GM23338 (cell line): ENCODE data around the gene GPR162. TPM values are rescaled to one million over a fixed set of nuclear protein-coding genes. Genes with fewer than 3 reads are reported as not detected.
A peak's percentile ranks its signal among the peaks of the same experiment; 100 is the strongest.

Source experiments
- ATAC-seq: fragments of 200-7000 bp; cut with Tn5 transposase; 3 replicates; pipeline ENCODE4 v1.9.1; 2020
- DNase-seq: peaks from one replicate; pipeline ENCODE4 v3.0.0-alpha.2; 2015; ENCODE audit warnings: low spot score
- H2AFZ ChIP-seq: fragments of 200-600 bp; sonication (generic); 2 replicates; pipeline ENCODE4 v1.8.0; 2016; ENCODE audit warnings: antibody characterized with exemption, mild to moderate bottlenecking, moderate library complexity
- H3F3A ChIP-seq: fragments of 200-600 bp; sonication (generic); replicated peaks from 2 replicates; pipeline ENCODE4 v1.8.0; 2017; ENCODE audit warnings: antibody characterized with exemption, mixed run types, low read depth
- H3K27ac ChIP-seq: fragments of 200-600 bp; sonication (generic); 2 replicates; pipeline ENCODE4 v1.6.1; 2016; ENCODE audit warnings: low read depth
- H3K27me3 ChIP-seq: fragments of 200-600 bp; sonication (generic); 2 replicates; pipeline ENCODE4 v1.8.0; 2016; ENCODE audit warnings: mild to moderate bottlenecking, mixed run types, moderate library complexity; ENCODE audit not compliant: insufficient read depth
- H3K36me3 ChIP-seq: fragments of 200-600 bp; sonication (generic); 2 replicates; pipeline ENCODE4 v1.8.0; 2016; ENCODE audit warnings: mild to moderate bottlenecking; ENCODE audit not compliant: insufficient read depth
- H3K4me1 ChIP-seq: fragments of 200-600 bp; sonication (generic); 2 replicates; pipeline ENCODE4 v1.8.0; 2016; ENCODE audit warnings: mild to moderate bottlenecking, moderate library complexity; ENCODE audit not compliant: insufficient read depth
- H3K4me2 ChIP-seq: fragments of 200-600 bp; sonication (generic); 2 replicates; pipeline ENCODE4 v1.7.1; 2017; ENCODE audit warnings: mixed run types
- H3K4me3 ChIP-seq: fragments of 200-600 bp; sonication (generic); 2 replicates; pipeline ENCODE4 v1.6.1; 2016; ENCODE audit warnings: mixed run types
- H3K79me2 ChIP-seq: fragments of 200-600 bp; sonication (generic); replicated peaks from 2 replicates; pipeline ENCODE4 v1.8.0; 2017; ENCODE audit warnings: mild to moderate bottlenecking; ENCODE audit not compliant: insufficient read depth
- H3K9me2 ChIP-seq: fragments of 200-600 bp; sonication (generic); 2 replicates; pipeline ENCODE4 v1.8.0; 2017; ENCODE audit not compliant: insufficient read depth
- H4K20me1 ChIP-seq: fragments of 200-600 bp; sonication (generic); replicated peaks from 2 replicates; pipeline ENCODE4 v1.8.0; 2017; ENCODE audit warnings: mild to moderate bottlenecking; ENCODE audit not compliant: insufficient read depth
- H3K27ac Mint-ChIP-seq: 2 replicates; pipeline ENCODE4 v1.8.0; 2020; ENCODE audit warnings: inconsistent platforms, mild to moderate bottlenecking, moderate library complexity, mixed read lengths
- H3K27me3 Mint-ChIP-seq: 3 replicates; pipeline ENCODE4 v1.8.0; 2022; ENCODE audit warnings: low read depth, mild to moderate bottlenecking, moderate library complexity, mixed read lengths, inconsistent platforms; ENCODE audit not compliant: insufficient read depth, poor library complexity
- H3K36me3 Mint-ChIP-seq: 3 replicates; pipeline ENCODE4 v1.8.0; 2021; ENCODE audit warnings: low read depth, mild to moderate bottlenecking, inconsistent platforms, moderate library complexity, mixed read lengths
- H3K4me1 Mint-ChIP-seq: 3 replicates; pipeline ENCODE4 v1.8.0; 2020; ENCODE audit warnings: mild to moderate bottlenecking, inconsistent platforms, mixed read lengths
- H3K4me3 Mint-ChIP-seq: 3 replicates; pipeline ENCODE4 v1.8.0; 2021; ENCODE audit warnings: moderate library complexity, mild to moderate bottlenecking, inconsistent platforms, mixed read lengths
- H3K9me3 Mint-ChIP-seq: 3 replicates; pipeline ENCODE4 v1.8.0; 2020; ENCODE audit warnings: moderate library complexity, mild to moderate bottlenecking, inconsistent platforms, mixed read lengths
- CREB1 ChIP-seq: fragments of 250-450 bp; sonication (Bioruptor Pico); IDR thresholded peaks from 2 replicates; pipeline ENCODE4 v1.5.0; 2020; ENCODE audit warnings: low read depth, mild to moderate bottlenecking, moderate library complexity
- ETS1 ChIP-seq: IDR thresholded peaks from 2 replicates; pipeline ENCODE4 v1.6.1; 2016; ENCODE audit warnings: antibody characterized with exemption
- EZH2 ChIP-seq: fragments of 200-600 bp; sonication (generic); IDR thresholded peaks from one replicate; pipeline ENCODE4 v1.8.0; 2017; ENCODE audit warnings: antibody characterized with exemption, mild to moderate bottlenecking, low read depth; ENCODE audit not compliant: unreplicated experiment
- EZH2phosphoT487 ChIP-seq: fragments of 200-600 bp; sonication (generic); IDR thresholded peaks from one replicate; pipeline ENCODE4 v1.8.1; 2018; ENCODE audit warnings: antibody characterized with exemption; ENCODE audit not compliant: unreplicated experiment
- JUNB ChIP-seq: IDR thresholded peaks from one replicate; pipeline ENCODE4 v1.6.1; 2016; ENCODE audit warnings: antibody characterized with exemption; ENCODE audit not compliant: unreplicated experiment
- NANOG ChIP-seq: IDR thresholded peaks from 2 replicates; pipeline ENCODE4 v1.6.1; 2016; ENCODE audit warnings: antibody characterized with exemption, borderline replicate concordance
- POLR2AphosphoS5 ChIP-seq: IDR thresholded peaks from 2 replicates; pipeline ENCODE4 v1.6.1; 2016; ENCODE audit warnings: antibody characterized with exemption, low read depth
- REST ChIP-seq: IDR thresholded peaks from one replicate; pipeline ENCODE4 v1.6.1; 2018; ENCODE audit warnings: antibody characterized with exemption; ENCODE audit not compliant: unreplicated experiment
- STAT1 ChIP-seq: IDR thresholded peaks from one replicate; pipeline ENCODE4 v1.6.1; 2016; ENCODE audit warnings: antibody characterized with exemption; ENCODE audit not compliant: unreplicated experiment
- ZNF114 ChIP-seq: fragments of 250-450 bp; sonication (Bioruptor Pico); IDR thresholded peaks from 2 replicates; pipeline ENCODE4 v1.5.0; 2020; ENCODE audit warnings: mild to moderate bottlenecking, moderate library complexity
- ZNF331 ChIP-seq: fragments of 250-450 bp; sonication (Bioruptor Pico); IDR thresholded peaks from 2 replicates; pipeline ENCODE4 v1.5.0; 2020; ENCODE audit warnings: low read depth, mild to moderate bottlenecking, moderate library complexity
- long read RNA-seq: library from polyadenylated mRNA; unstranded; transcript quantifications from one replicate; pipeline ENCODE4 v2.0.0, GENCODE V29; 2020; ENCODE audit not compliant: unreplicated experiment
- polyA plus RNA-seq: library from polyadenylated mRNA; unstranded; fragments of >200 nt; fragmentation: Nextera tagmentation; extraction: Ambion mirVana; gene quantifications from 2 replicates; pipeline ENCODE4 v1.2.1, GENCODE V29; 2016
- total RNA-seq: library from RNA; depleted of rRNA; stranded (reverse); fragments of >200 nt; shearing (Covaris generic); gene quantifications from 2 replicates; pipeline ENCODE4 v1.2.3, GENCODE V29; 2014; rRNA removed
- TF ChIP-seq, protein P1 (sequence below): fragments of 250-450 bp; sonication (Bioruptor Pico); IDR thresholded peaks from 2 replicates; pipeline ENCODE4 v1.5.0; 2020; ENCODE audit warnings: mild to moderate bottlenecking, moderate library complexity
- TF ChIP-seq, protein P2 (sequence below), 2 experiments: fragments of 200-600 bp in 1 of 2; sonication (generic) in 1 of 2; conservative IDR thresholded peaks; 2 replicates each; pipeline versions ENCODE4 v1.5.1 to v1.6.1; 2016 to 2017; ENCODE audit warnings: antibody characterized with exemption in 2 of 2, low read depth in 2 of 2, mild to moderate bottlenecking in 2 of 2, moderate library complexity in 1 of 2

Gene GPR162
- total RNA-seq (3.0 and 5.0 TPM in 2 replicates), polyA plus RNA-seq (4.7 and 5.0 TPM in 2 replicates)
- long read RNA-seq, partial matches to known transcripts = 0 of 1 reads
- long read RNA-seq, other reads (novel, unspliced or antisense) = 0 of 1 reads

- peak; percentile 52 for ATAC-seq
- peaks cover 31% of the 10 kb centered on the region for H3K27me3 Mint-ChIP-seq
- peaks cover 7% of the 10 kb centered on the region; the same call in 2 of the 3 replicates for H3K36me3 Mint-ChIP-seq
- Histone ChIP-seq H2AFZ (peak within 1 kb of the TSS; percentile 76; the same call in 1 of the 2 replicates), H3F3A (peaks cover 17% of the 10 kb centered on the region), H3K79me2 (no peaks in the 10 kb centered on the region), H4K20me1 (no peaks in the 10 kb centered on the region), H3K4me1 (peaks cover 53% of the 10 kb centered on the region), H3K4me2 (peak within 1 kb of the TSS; percentile 94), H3K4me3 (peak within 1 kb of the TSS; percentile 76), H3K27ac (no peak within 1 kb of the TSS), H3K9me2 (no peaks in the 10 kb centered on the region), H3K27me3 (peaks cover 55% of the 10 kb centered on the region), H3K36me3 (no peaks in the 10 kb centered on the region)
- H3K9me3 Mint-ChIP-seq = no peaks in the 10 kb centered on the region
- H3K4me1 Mint-ChIP-seq = peaks cover 72% of the 10 kb centered on the region
- peak within 1 kb of the TSS; percentile 81 for H3K4me3 Mint-ChIP-seq
- peak within 1 kb of the TSS; percentile 77 for H3K27ac Mint-ChIP-seq
- DNase-seq = peak; percentile 93
- TF ChIP-seq, protein P1, sequence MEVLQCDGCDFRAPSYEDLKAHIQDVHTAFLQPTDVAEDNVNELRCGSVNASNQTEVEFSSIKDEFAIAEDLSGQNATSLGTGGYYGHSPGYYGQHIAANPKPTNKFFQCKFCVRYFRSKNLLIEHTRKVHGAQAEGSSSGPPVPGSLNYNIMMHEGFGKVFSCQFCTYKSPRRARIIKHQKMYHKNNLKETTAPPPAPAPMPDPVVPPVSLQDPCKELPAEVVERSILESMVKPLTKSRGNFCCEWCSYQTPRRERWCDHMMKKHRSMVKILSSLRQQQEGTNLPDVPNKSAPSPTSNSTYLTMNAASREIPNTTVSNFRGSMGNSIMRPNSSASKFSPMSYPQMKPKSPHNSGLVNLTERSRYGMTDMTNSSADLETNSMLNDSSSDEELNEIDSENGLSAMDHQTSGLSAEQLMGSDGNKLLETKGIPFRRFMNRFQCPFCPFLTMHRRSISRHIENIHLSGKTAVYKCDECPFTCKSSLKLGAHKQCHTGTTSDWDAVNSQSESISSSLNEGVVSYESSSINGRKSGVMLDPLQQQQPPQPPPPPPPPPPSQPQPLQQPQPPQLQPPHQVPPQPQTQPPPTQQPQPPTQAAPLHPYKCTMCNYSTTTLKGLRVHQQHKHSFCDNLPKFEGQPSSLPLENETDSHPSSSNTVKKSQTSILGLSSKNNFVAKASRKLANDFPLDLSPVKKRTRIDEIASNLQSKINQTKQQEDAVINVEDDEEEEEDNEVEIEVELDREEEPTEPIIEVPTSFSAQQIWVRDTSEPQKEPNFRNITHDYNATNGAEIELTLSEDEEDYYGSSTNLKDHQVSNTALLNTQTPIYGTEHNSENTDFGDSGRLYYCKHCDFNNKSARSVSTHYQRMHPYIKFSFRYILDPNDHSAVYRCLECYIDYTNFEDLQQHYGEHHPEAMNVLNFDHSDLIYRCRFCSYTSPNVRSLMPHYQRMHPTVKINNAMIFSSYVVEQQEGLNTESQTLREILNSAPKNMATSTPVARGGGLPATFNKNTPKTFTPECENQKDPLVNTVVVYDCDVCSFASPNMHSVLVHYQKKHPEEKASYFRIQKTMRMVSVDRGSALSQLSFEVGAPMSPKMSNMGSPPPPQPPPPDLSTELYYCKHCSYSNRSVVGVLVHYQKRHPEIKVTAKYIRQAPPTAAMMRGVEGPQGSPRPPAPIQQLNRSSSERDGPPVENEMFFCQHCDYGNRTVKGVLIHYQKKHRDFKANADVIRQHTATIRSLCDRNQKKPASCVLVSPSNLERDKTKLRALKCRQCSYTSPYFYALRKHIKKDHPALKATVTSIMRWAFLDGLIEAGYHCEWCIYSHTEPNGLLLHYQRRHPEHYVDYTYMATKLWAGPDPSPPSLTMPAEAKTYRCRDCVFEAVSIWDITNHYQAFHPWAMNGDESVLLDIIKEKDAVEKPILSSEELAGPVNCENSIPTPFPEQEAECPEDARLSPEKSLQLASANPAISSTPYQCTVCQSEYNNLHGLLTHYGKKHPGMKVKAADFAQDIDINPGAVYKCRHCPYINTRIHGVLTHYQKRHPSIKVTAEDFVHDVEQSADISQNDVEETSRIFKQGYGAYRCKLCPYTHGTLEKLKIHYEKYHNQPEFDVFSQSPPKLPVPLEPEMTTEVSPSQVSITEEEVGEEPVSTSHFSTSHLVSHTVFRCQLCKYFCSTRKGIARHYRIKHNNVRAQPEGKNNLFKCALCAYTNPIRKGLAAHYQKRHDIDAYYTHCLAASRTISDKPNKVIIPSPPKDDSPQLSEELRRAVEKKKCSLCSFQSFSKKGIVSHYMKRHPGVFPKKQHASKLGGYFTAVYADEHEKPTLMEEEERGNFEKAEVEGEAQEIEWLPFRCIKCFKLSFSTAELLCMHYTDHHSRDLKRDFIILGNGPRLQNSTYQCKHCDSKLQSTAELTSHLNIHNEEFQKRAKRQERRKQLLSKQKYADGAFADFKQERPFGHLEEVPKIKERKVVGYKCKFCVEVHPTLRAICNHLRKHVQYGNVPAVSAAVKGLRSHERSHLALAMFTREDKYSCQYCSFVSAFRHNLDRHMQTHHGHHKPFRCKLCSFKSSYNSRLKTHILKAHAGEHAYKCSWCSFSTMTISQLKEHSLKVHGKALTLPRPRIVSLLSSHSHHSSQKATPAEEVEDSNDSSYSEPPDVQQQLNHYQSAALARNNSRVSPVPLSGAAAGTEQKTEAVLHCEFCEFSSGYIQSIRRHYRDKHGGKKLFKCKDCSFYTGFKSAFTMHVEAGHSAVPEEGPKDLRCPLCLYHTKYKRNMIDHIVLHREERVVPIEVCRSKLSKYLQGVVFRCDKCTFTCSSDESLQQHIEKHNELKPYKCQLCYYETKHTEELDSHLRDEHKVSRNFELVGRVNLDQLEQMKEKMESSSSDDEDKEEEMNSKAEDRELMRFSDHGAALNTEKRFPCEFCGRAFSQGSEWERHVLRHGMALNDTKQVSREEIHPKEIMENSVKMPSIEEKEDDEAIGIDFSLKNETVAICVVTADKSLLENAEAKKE (CRISPR knock-in tag) = no peak
- TF ChIP-seq NANOG (no peak), JUNB (no peak), EZH2 (no peak), ZNF331 (no peak), ETS1 (no peak), REST (no peak), CREB1 (CRISPR knock-in tag) (no peak), EZH2phosphoT487 (no peak), STAT1 (no peak), POLR2AphosphoS5 (no peak), ZNF114 (CRISPR knock-in tag) (no peak)
- TF ChIP-seq, protein P2, sequence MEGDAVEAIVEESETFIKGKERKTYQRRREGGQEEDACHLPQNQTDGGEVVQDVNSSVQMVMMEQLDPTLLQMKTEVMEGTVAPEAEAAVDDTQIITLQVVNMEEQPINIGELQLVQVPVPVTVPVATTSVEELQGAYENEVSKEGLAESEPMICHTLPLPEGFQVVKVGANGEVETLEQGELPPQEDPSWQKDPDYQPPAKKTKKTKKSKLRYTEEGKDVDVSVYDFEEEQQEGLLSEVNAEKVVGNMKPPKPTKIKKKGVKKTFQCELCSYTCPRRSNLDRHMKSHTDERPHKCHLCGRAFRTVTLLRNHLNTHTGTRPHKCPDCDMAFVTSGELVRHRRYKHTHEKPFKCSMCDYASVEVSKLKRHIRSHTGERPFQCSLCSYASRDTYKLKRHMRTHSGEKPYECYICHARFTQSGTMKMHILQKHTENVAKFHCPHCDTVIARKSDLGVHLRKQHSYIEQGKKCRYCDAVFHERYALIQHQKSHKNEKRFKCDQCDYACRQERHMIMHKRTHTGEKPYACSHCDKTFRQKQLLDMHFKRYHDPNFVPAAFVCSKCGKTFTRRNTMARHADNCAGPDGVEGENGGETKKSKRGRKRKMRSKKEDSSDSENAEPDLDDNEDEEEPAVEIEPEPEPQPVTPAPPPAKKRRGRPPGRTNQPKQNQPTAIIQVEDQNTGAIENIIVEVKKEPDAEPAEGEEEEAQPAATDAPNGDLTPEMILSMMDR (conservative IDR thresholded peaks at IDR 0.05; ENCODE audit: low read depth in 2 of 2) = no peak
Observed at GRCh38 chr12:6821591-6822425, at the start of gene GPR162. Gene GPR162, plus strand, starts transcription at chr12:6821821. Its CDS starts 2,078 bp downstream, at chr12:6823899.
